Adrenal gland (tissue), 12 donors: Measurements from ENCODE around the gene PIEZO2. TPM values are rescaled to one million over a fixed set of nuclear protein-coding genes. Genes with fewer than 3 reads are reported as not detected.
"Not testable (repeated sequence)": the region's sequence is repeated elsewhere in the genome, so short reads cannot be mapped to it uniquely, and the experiment has no call there.

Source experiments
- DNase-seq, 7 donors: peaks; one replicate each; pipeline ENCODE4 v3.0.0-alpha.2; 2019 to 2020
- H3K27ac ChIP-seq, 5 donors: fragments of 200-600 bp; sonication (generic) in 4 of 5; 1 replicate in 3 of 5; 2 replicates in 2 of 5; pipeline versions ENCODE4 v1.5.1 to v1.8.0; 2016 to 2020; ENCODE audit warnings: mild to moderate bottlenecking in 1 of 5
- H3K27me3 ChIP-seq: fragments of 200-600 bp; 2 replicates; pipeline ENCODE4 v1.8.0; 2021
- H3K36me3 ChIP-seq, 2 donors: fragments of 200-600 bp; replicated peaks in 1 of 2; 1 replicate in 1 of 2; 2 replicates in 1 of 2; pipeline versions ENCODE4 v1.5.1 to v1.8.0; 2018 to 2022
- H3K4me1 ChIP-seq, 2 donors: fragments of 200-600 bp; replicated peaks in 1 of 2; 1 replicate in 1 of 2; 2 replicates in 1 of 2; pipeline versions ENCODE4 v1.5.1 to v1.8.0; 2018 to 2021
- H3K4me3 ChIP-seq, 4 donors: fragments of 200-600 bp; sonication (generic) in 3 of 4; one replicate each; pipeline ENCODE4 v1.5.1; 2016 to 2018
- H3K9me3 ChIP-seq, 3 donors: fragments of 200-600 bp; sonication (generic) in 1 of 3; replicated peaks in 1 of 3; 1 replicate in 2 of 3; 2 replicates in 1 of 3; pipeline versions ENCODE4 v1.5.1 to v1.8.0; 2016 to 2021
- WGBS, 4 donors: extraction: QIAGEN DNeasy Blood & Tissue Kit in 2 of 4; methylation state at CpG; one replicate each; pipeline versions ENCODE4 v1.1.5 to v1.1.7; 2013 to 2017; 5-methylcytosine and 5-hydroxymethylcytosine counted together
- intact Hi-C, 2 donors: fragments of 100-400 bp; cut with DNase I; formaldehyde crosslinking; loops; one replicate each; pipeline versions ENCODE4 v1.14.1 to v1.15.0; 2022 to 2023
- microRNA-seq, 3 donors: library from miRNA; unstranded; fragments of <30 nt; microRNA quantifications; one replicate each; pipeline ENCODE4, GENCODE V29; 2017 to 2020
- polyA plus RNA-seq, 3 donors: library from polyadenylated mRNA; stranded (reverse); fragments of 200-250 nt in 2 of 3; fragments of 350-450 nt in 1 of 3; fragmentation: Illumina TruSeq in 1 of 3; extraction: RNeasy Lipid Tissue Mini Kit (QIAGEN cat#74804) in 1 of 3; gene quantifications; one replicate each; pipeline ENCODE4 v1.2.3, GENCODE V29; 2013 to 2014
- small RNA-seq, 2 donors: library from RNA; depleted of rRNA; stranded (forward); fragments of <200 nt; gene quantifications; one replicate each; pipeline ENCODE3, GENCODE V24; 2016
- total RNA-seq, 9 donors: library from RNA; depleted of rRNA in 4 of 9; stranded (reverse); fragments of >200 nt in 4 of 9; fragments of 120-200 nt in 1 of 9; fragmentation: NEBNext Ultra II Directional in 1 of 9; extraction: Animal tissue kit (Norgen Biotek cat#: 25700) in 1 of 9; gene quantifications; one replicate each; pipeline versions ENCODE4 v1.1.0 to v1.2.4, GENCODE V29; 2013 to 2023
- donor health status: healthy with polysubstance abuse.
- donor health status: Bipolar disorder and iron deficiency.
- donor health status: DM: yes; HTN: yes; CAD: no.
- donor health status: DM: no; HTN: no; CAD: no.
- donor health status: DM: no; HTN: no; CAD: no.
- donor health status: DM: yes; HTN: yes; CAD: no.

PIEZO2 gene
- total and polyA plus RNA-seq, 12 donors = 0.88 to 18.0 (median 2.6) TPM

DNA sequence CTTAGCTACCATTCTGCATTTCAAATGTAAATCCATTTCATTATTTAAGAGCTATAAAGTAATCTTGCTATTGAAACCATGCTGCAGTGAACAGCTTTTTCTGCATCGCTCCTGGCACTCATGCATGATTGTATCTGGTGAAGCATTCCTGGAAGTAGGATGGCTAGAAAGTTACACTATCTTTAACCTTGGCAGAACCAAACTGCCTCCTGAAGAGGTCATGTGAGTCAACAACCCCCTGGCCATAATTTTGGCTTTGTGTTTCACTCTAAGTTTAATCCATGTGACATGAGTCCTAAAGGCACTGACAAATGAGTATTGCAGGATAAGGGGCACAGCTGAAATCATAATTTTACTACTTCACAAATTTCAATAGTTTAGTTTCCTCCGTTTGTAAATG, 526.4 kb downstream of the PIEZO2 start:
- WGBS, 4 donors = 29 to 62% (median 45%) methylated on average over 1 to 2 of the region's 2 CpGs
- not testable (repeated sequence) for H3K27ac ChIP-seq

DNA sequence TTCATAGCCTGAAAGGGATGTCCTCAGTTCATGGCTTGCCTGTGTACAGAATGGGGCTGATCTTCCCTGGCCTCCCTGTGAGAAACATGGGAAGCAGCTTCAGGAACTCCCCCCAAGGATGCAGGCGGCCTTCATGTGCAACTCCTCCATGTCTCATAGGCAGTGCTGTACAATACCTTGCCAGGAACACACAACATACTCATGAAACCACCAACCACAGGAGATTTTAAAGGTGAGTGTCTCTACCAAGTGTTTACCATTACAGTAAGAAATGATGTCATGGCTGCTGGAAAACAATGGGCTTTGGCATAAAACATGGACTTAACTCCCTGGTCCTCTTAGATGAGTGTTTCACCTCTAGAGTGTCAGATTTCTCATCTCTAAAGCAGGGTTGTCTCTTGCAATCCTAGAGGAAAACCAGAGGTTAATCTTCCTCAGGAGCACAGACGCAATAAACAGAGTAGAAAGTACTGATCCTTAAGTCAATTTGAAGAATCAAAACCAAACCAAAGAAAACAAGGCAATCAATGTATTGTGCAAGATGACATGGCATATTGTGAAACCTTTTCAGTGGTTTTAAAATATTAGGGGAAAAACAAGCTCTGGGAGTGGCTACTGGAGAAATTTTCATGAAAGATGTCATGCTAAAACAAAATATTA, 528.6 kb downstream of the PIEZO2 start:
- H3K36me3 ChIP-seq, H3K27ac ChIP-seq, intact Hi-C loops, H3K27me3 ChIP-seq, H3K9me3 ChIP-seq, H3K4me3 ChIP-seq, DNase-seq, H3K4me1 ChIP-seq: not testable (repeated sequence)
- WGBS, 4 donors = 48 to 78% (median 68%) methylated on average over 1 to 2 of the region's 2 CpGs

More for the DNA sequence above, 526.4 kb downstream of the PIEZO2 start:
- intact Hi-C loops, H3K9me3 ChIP-seq, H3K4me1 ChIP-seq, H3K27me3 ChIP-seq, H3K36me3 ChIP-seq, H3K4me3 ChIP-seq, DNase-seq: not testable (repeated sequence)

Small RNA genes within 50 kb of the gene (microRNA-seq; reads per million reads assigned to microRNA genes)
- gene MIR6788 = 0 to 0.38 (median 0.28) reads per million in 3 donors

Small RNA genes within 50 kb of the gene (small RNA-seq; reads per million reads assigned to genes)
- gene AP001180.3 = 0 reads per million in 2 donors
- 0 reads per million in 2 donors for gene AP001180.5
- 0 reads per million in 2 donors for gene MIR6788
